Right atrium auricular region (tissue), 2 donors: Measurements from ENCODE around the gene KRT17. TPM values are rescaled to one million over a fixed set of nuclear protein-coding genes. Genes with fewer than 3 reads are reported as not detected.

Source experiments
- DNase-seq: peaks from one replicate; pipeline ENCODE4 v3.0.0-alpha.2; 2019; ENCODE audit warnings: low spot score
- H3K27ac ChIP-seq, 2 donors: fragments of 200-600 bp; sonication (generic); 1 replicate in 1 of 2; 2 replicates in 1 of 2; pipeline ENCODE4 v1.5.1; 2016 to 2019
- H3K27me3 ChIP-seq, 2 donors: fragments of 200-600 bp; sonication (generic); one replicate each; pipeline versions ENCODE4 v1.5.1 to v1.6.0; 2017 to 2019
- H3K36me3 ChIP-seq: fragments of 200-600 bp; sonication (generic); one replicate; pipeline ENCODE4 v1.5.1; 2016
- H3K4me1 ChIP-seq, 2 donors: fragments of 200-600 bp; sonication (generic); one replicate each; pipeline versions ENCODE4 v1.5.1 to v1.6.0; 2017 to 2019
- H3K4me3 ChIP-seq, 2 donors: fragments of 200-600 bp; sonication (generic); 1 replicate in 1 of 2; 2 replicates in 1 of 2; pipeline ENCODE4 v1.5.1; 2017 to 2019; ENCODE audit warnings: mild to moderate bottlenecking in 1 of 2, moderate library complexity in 1 of 2
- H3K9me3 ChIP-seq, 2 donors: fragments of 200-600 bp; sonication (generic); one replicate each; pipeline ENCODE4 v1.5.1; 2019
- CTCF ChIP-seq, 2 donors: fragments of 200-600 bp; sonication (generic); IDR thresholded peaks; one replicate each; pipeline ENCODE4 v1.5.1; 2019; ENCODE audit warnings: antibody characterized with exemption in 2 of 2
- total RNA-seq, 2 donors: library from RNA; depleted of rRNA; stranded (reverse); fragments of >200 nt; gene quantifications; one replicate each; pipeline ENCODE4 v1.1.0, GENCODE V29; 2016

KRT17 gene
- total RNA-seq = not detected

- no peaks in the 10 kb centered on the region for H3K27me3 ChIP-seq
Observed at GRCh38 chr17:41624208-41625101, at the start of gene KRT17. Gene KRT17 (minus strand): TSS chr17:41624575. CDS start chr17:41624509, 66 bp downstream.

GRCh38 chr17:41672153-41672552, 47.8 kb upstream of the KRT17 start:
- H3K9me3 ChIP-seq = no peaks in the 10 kb centered on the region
- no peak for TF ChIP-seq CTCF (IDR thresholded peaks at IDR 0.05)
- H3K4me3 ChIP-seq = no peak overlapping the region
- H3K36me3 ChIP-seq = no peaks in the 10 kb centered on the region
- H3K27me3 ChIP-seq = no peaks in the 10 kb centered on the region
- H3K27ac ChIP-seq = no peak overlapping the region
- DNase-seq = no peak
- peaks cover 0 to 3% of the 10 kb centered on the region in 2 donors for H3K4me1 ChIP-seq

More at GRCh38 chr17:41624208-41625101, at the start of gene KRT17:
- Histone ChIP-seq H3K4me3 (no peak within 1 kb of the TSS), H3K27ac (no peak within 1 kb of the TSS), H3K4me1 (no peaks in the 10 kb centered on the region), H3K36me3 (no peaks in the 10 kb centered on the region), H3K9me3 (no peaks in the 10 kb centered on the region)
- DNase-seq = no peak
- TF ChIP-seq CTCF (IDR thresholded peaks at IDR 0.05) = no peak

GRCh38 chr17:41667280-41668041, 43.1 kb upstream of the KRT17 start:
- no peaks in the 10 kb centered on the region for H3K9me3 ChIP-seq
- peak in 1 of 2 donors; percentile 9 for TF ChIP-seq CTCF (IDR thresholded peaks at IDR 0.05)
- H3K27me3 ChIP-seq = no peaks in the 10 kb centered on the region
- peaks cover 0 to 24% of the 10 kb centered on the region in 2 donors for H3K4me1 ChIP-seq
- H3K27ac ChIP-seq = peak overlapping the region in 1 of 2 donors; percentile 84
- DNase-seq = no peak
- H3K4me3 ChIP-seq = peak overlapping the region in 1 of 2 donors; percentile 59
- no peaks in the 10 kb centered on the region for H3K36me3 ChIP-seq

- H3K27ac ChIP-seq = peak overlapping the region; percentile 78 to 84
- peak; percentile 90 for DNase-seq
- H3K4me1 ChIP-seq = peaks cover 0 to 24% of the 10 kb centered on the region in 2 donors
- H3K9me3 ChIP-seq = no peaks in the 10 kb centered on the region
- peak overlapping the region; percentile 31 to 59 for H3K4me3 ChIP-seq
- H3K27me3 ChIP-seq = no peaks in the 10 kb centered on the region
- peak; percentile 97 for TF ChIP-seq CTCF (IDR thresholded peaks at IDR 0.05)
- H3K36me3 ChIP-seq = no peaks in the 10 kb centered on the region
Observed at GRCh38 chr17:41666708-41667279, 42.4 kb upstream of the KRT17 start.

- no peaks in the 10 kb centered on the region for H3K27me3 ChIP-seq
- TF ChIP-seq CTCF (IDR thresholded peaks at IDR 0.05) = peak; percentile 7 to 45
- H3K9me3 ChIP-seq = no peaks in the 10 kb centered on the region
- peak overlapping the region; percentile 78 to 84 for H3K27ac ChIP-seq
- no peak for DNase-seq
- H3K36me3 ChIP-seq = no peaks in the 10 kb centered on the region
- peaks cover 0 to 24% of the 10 kb centered on the region in 2 donors for H3K4me1 ChIP-seq
- peak overlapping the region; percentile 31 to 59 for H3K4me3 ChIP-seq
Observed at GRCh38 chr17:41666237-41666641, 41.9 kb upstream of the KRT17 start.
